H9 (cell line): Measurements from ENCODE around the gene LARP7. TPM values are rescaled to one million over a fixed set of nuclear protein-coding genes. Genes with fewer than 3 reads are reported as not detected.
A peak's percentile ranks its signal among the peaks of the same experiment; 100 is the strongest.

Experiments used
- DNase-seq: peaks from one replicate; pipeline ENCODE4 v3.0.0-alpha.2; 2017
- H2AFZ ChIP-seq: one replicate; pipeline ENCODE4 v1.6.1; 2013; ENCODE audit warnings: mild to moderate bottlenecking, low read length, control low read depth, moderate library complexity
- H2AK5ac ChIP-seq: 2 replicates; pipeline ENCODE4 v1.6.1; 2013; ENCODE audit warnings: low read length, control low read depth, mixed read lengths; ENCODE audit not compliant: insufficient read length
- H2BK120ac ChIP-seq: one replicate; pipeline ENCODE4 v1.6.1; 2013; ENCODE audit warnings: low read depth, mild to moderate bottlenecking, low read length, control low read depth, inconsistent platforms; ENCODE audit not compliant: poor library complexity, severe bottlenecking
- H2BK12ac ChIP-seq: 2 replicates; pipeline ENCODE4 v1.6.1; 2013; ENCODE audit warnings: low read length, control low read depth, mixed read lengths, low read depth; ENCODE audit not compliant: insufficient read length
- H2BK15ac ChIP-seq: 2 replicates; pipeline ENCODE4 v1.6.1; 2013; ENCODE audit warnings: low read depth, low read length, control low read depth
- H2BK20ac ChIP-seq: one replicate; pipeline ENCODE4 v1.6.1; 2013; ENCODE audit warnings: low read depth, mild to moderate bottlenecking, low read length, control low read depth, inconsistent platforms; ENCODE audit not compliant: poor library complexity, severe bottlenecking
- H2BK5ac ChIP-seq: 2 replicates; pipeline ENCODE4 v1.6.1; 2013; ENCODE audit warnings: low read length, control low read depth, mixed read lengths; ENCODE audit not compliant: insufficient read length
- H3K14ac ChIP-seq: 2 replicates; pipeline ENCODE4 v1.6.1; 2013; ENCODE audit warnings: low read length, control low read depth; ENCODE audit not compliant: insufficient read depth
- H3K18ac ChIP-seq: 2 replicates; pipeline ENCODE4 v1.6.1; 2013; ENCODE audit warnings: low read depth, mild to moderate bottlenecking, mixed read lengths, low read length, control low read depth; ENCODE audit not compliant: insufficient read length
- H3K23ac ChIP-seq: 2 replicates; pipeline ENCODE4 v1.6.1; 2013; ENCODE audit warnings: low read length, control low read depth, mixed read lengths, low read depth; ENCODE audit not compliant: insufficient read length
- H3K23me2 ChIP-seq: 2 replicates; pipeline ENCODE4 v1.6.1; 2013; ENCODE audit warnings: low read depth, mild to moderate bottlenecking, mixed read lengths, low read length, control low read depth; ENCODE audit not compliant: insufficient read length, poor library complexity, severe bottlenecking
- H3K27ac ChIP-seq: 2 replicates; pipeline ENCODE4 v1.5.1; 2013; ENCODE audit warnings: low read length, control low read depth, mixed read lengths, low read depth; ENCODE audit not compliant: insufficient read length
- H3K27me3 ChIP-seq: 2 replicates; pipeline ENCODE4 v1.6.1; 2013; ENCODE audit warnings: low read length, control low read depth, inconsistent platforms; ENCODE audit not compliant: insufficient read depth
- H3K4ac ChIP-seq: 2 replicates; pipeline ENCODE4 v1.6.1; 2013; ENCODE audit warnings: low read depth, mild to moderate bottlenecking, control low read depth, inconsistent platforms, low read length, moderate library complexity
- H3K4me1 ChIP-seq: 2 replicates; pipeline ENCODE4 v1.6.1; 2013; ENCODE audit warnings: low read length, control low read depth, inconsistent platforms; ENCODE audit not compliant: insufficient read depth
- H3K4me2 ChIP-seq: 2 replicates; pipeline ENCODE4 v1.6.1; 2013; ENCODE audit warnings: low read length, control low read depth, mixed read lengths; ENCODE audit not compliant: insufficient read length, insufficient read depth
- H3K56ac ChIP-seq: 2 replicates; pipeline ENCODE4 v1.6.1; 2013; ENCODE audit warnings: low read depth, mild to moderate bottlenecking, mixed read lengths, low read length, control low read depth; ENCODE audit not compliant: insufficient read length
- H3K79me1 ChIP-seq: 2 replicates; pipeline ENCODE4 v1.6.1; 2013; ENCODE audit warnings: low read depth, mild to moderate bottlenecking, moderate library complexity, low read length, control low read depth, inconsistent platforms; ENCODE audit not compliant: insufficient read depth, poor library complexity, severe bottlenecking
- H3K79me2 ChIP-seq: 2 replicates; pipeline ENCODE4 v1.6.1; 2013; ENCODE audit warnings: low read length, control low read depth, inconsistent platforms; ENCODE audit not compliant: insufficient read depth
- H3K9ac ChIP-seq: 2 replicates; pipeline ENCODE4 v1.6.1; 2013; ENCODE audit warnings: low read length, control low read depth, mixed read lengths; ENCODE audit not compliant: insufficient read length; ENCODE audit errors: extremely low read depth
- H3K9me3 ChIP-seq: one replicate; pipeline ENCODE4 v1.6.1; 2013; ENCODE audit warnings: low read depth, low read length, inconsistent platforms; ENCODE audit not compliant: control insufficient read depth
- H3T11ph ChIP-seq: one replicate; pipeline ENCODE4 v1.6.1; 2013; ENCODE audit warnings: mild to moderate bottlenecking, low read length, control low read depth, inconsistent platforms
- H4K20me1 ChIP-seq: one replicate; pipeline ENCODE4 v1.6.1; 2013; ENCODE audit not compliant: control insufficient read depth, insufficient read length, insufficient read depth
- H4K5ac ChIP-seq: 2 replicates; pipeline ENCODE4 v1.6.1; 2013; ENCODE audit warnings: low read depth, mild to moderate bottlenecking, mixed read lengths, low read length, control low read depth; ENCODE audit not compliant: insufficient read length
- H4K8ac ChIP-seq: replicated peaks from 2 replicates; pipeline ENCODE4 v1.6.1; 2013; ENCODE audit warnings: low read length, control low read depth, mixed read lengths, low read depth; ENCODE audit not compliant: insufficient read length
- H4K91ac ChIP-seq: 2 replicates; pipeline ENCODE4 v1.6.1; 2013; ENCODE audit warnings: low read depth, mild to moderate bottlenecking, moderate library complexity, mixed read lengths, low read length, control low read depth; ENCODE audit not compliant: insufficient read length
- H3K27ac Mint-ChIP-seq, 3 experiments: 2 replicates in 2 of 3; 3 replicates in 1 of 3; pipeline ENCODE4 v1.8.0; 2020 to 2021; ENCODE audit warnings: mixed read lengths in 3 of 3, mild to moderate bottlenecking in 1 of 3, moderate library complexity in 1 of 3
- H3K27me3 Mint-ChIP-seq: 2 replicates; pipeline ENCODE4 v1.8.0; 2021; ENCODE audit warnings: low read depth, mild to moderate bottlenecking, moderate library complexity, mixed read lengths
- H3K36me3 Mint-ChIP-seq, 3 experiments: 2 replicates in 2 of 3; 3 replicates in 1 of 3; pipeline ENCODE4 v1.8.0; 2020 to 2021; ENCODE audit warnings: low read depth in 3 of 3, mixed read lengths in 3 of 3; ENCODE audit not compliant: insufficient read depth in 1 of 3
- H3K4me1 Mint-ChIP-seq, 2 experiments: 2 replicates each; pipeline ENCODE4 v1.8.0; 2020; ENCODE audit warnings: mixed read lengths in 2 of 2
- H3K4me3 Mint-ChIP-seq, 2 experiments: 2 replicates in 1 of 2; 3 replicates in 1 of 2; pipeline ENCODE4 v1.8.0; 2020 to 2021; ENCODE audit warnings: mild to moderate bottlenecking in 2 of 2, mixed read lengths in 2 of 2, moderate library complexity in 1 of 2
- H3K9me3 Mint-ChIP-seq, 2 experiments: 2 replicates in 1 of 2; 3 replicates in 1 of 2; pipeline ENCODE4 v1.8.0; 2020; ENCODE audit warnings: mild to moderate bottlenecking in 2 of 2, mixed read lengths in 2 of 2, moderate library complexity in 1 of 2
- WGBS: extraction: QIAGEN DNeasy Blood & Tissue Kit; methylation state at CpG from one replicate; pipeline ENCODE4 v1.1.7; 2013; ENCODE audit warnings: missing lambda C conversion rate, low lambda C conversion rate, mixed read lengths; ENCODE audit not compliant: insufficient read length; ENCODE audit errors: extremely low coverage; 5-methylcytosine and 5-hydroxymethylcytosine counted together
- long read RNA-seq: library from polyadenylated mRNA; unstranded; transcript quantifications from one replicate; pipeline ENCODE4 v2.0.0, GENCODE V29; 2020
- total RNA-seq: library from RNA; stranded (reverse); gene quantifications from 2 replicates; pipeline ENCODE4 v1.2.1, GENCODE V29; 2021
- TF ChIP-seq, protein P1 (sequence below): fragments of 200-600 bp; sonication (generic); conservative IDR thresholded peaks from 3 replicates; pipeline ENCODE4 v1.8.0; 2021; ENCODE audit warnings: antibody characterized with exemption, mild to moderate bottlenecking

LARP7 gene
- total RNA-seq, result 33.8 and 37.0 TPM in 2 replicates
- long read RNA-seq, partial matches to known transcripts, result 17 of 34 reads
- long read RNA-seq, other reads (novel, unspliced or antisense), result 15 of 34 reads

DNA sequence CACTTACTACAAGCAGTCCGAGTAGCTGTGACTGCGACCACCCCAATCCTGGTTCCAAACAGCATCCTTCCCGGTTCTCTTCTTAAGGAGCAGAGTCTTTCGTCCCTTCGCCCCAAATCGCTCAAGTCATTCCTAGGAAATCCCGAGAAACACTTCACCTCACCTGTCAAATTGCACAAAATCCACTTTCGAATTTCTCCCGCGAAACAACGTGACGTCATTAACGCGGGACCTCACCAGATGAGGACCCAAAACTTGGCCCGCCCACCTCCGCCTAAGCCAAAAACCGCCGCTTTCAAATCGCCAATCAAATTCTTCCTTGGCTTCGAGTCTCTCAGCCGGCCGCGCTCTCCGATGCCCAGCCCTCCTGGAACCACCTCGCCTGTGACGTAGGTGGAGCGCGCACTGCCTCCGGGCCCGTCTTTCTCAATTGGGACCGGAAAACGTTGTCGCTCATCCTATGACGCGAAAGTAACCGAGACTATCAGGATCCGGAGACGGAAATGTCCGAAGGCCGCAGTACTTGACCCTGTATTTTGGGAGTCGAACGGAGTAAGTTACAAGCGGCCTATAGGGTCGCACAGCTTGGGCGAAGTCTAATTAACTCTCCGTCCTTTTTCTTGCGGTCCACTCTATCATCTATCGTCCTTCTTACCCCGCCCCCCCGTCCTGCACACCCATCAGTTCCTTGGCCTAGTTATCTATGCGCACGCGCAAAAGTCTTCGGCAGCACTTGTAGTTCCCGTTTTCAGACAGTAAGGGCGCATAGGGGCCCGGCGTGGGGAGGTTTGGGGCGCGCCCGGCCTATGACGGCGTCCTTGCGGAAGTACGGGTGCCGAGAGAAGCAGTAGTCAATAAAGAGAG is at the start of gene LARP7, which contains the start of gene ZGRF1:
Gene LARP7, plus strand, starts transcription at position 456 of the 864 bp plus-strand sequence. CDS start 7,527 bp downstream, outside the sequence.
Gene ZGRF1, minus strand, starts transcription at position 222 of the 864 bp plus-strand sequence. CDS start 3,733 bp downstream, outside the sequence.
- Histone ChIP-seq H3K9ac (peak within 1 kb of the TSS; percentile 95), H2BK120ac (peak within 1 kb of the TSS; percentile 98), H3K27me3 (no peaks in the 10 kb centered on the region), H3K4me2 (peak within 1 kb of the TSS; percentile 84), H4K20me1 (no peaks in the 10 kb centered on the region), H2BK20ac (no peak within 1 kb of the TSS), H3K79me2 (peaks cover 9% of the 10 kb centered on the region; the same call in 1 of the 2 replicates), H3T11ph (no peak within 1 kb of the TSS), H2BK5ac (no peak within 1 kb of the TSS), H4K5ac (no peak within 1 kb of the TSS), H3K27ac (peak within 1 kb of the TSS; percentile 61), H2AK5ac (no peak within 1 kb of the TSS), H3K4me1 (no peaks in the 10 kb centered on the region), H3K4ac (no peak within 1 kb of the TSS), H3K23ac (no peak within 1 kb of the TSS), H3K14ac (peak within 1 kb of the TSS; percentile 95; the same call in 1 of the 2 replicates), H4K91ac (no peak within 1 kb of the TSS), H3K56ac (peak within 1 kb of the TSS; percentile 23), H2BK12ac (no peak within 1 kb of the TSS), H3K9me3 (no peaks in the 10 kb centered on the region), H2BK15ac (no peak within 1 kb of the TSS), H3K23me2 (no peaks in the 10 kb centered on the region), H4K8ac (no peak within 1 kb of the TSS), H2AFZ (no peak within 1 kb of the TSS), H3K79me1 (peaks cover 11% of the 10 kb centered on the region), H3K18ac (peak within 1 kb of the TSS; percentile 95)
- Mint-ChIP-seq H3K36me3 (peaks cover 8 to 30% (median 11%) of the 10 kb centered on the region in 3 experiments), H3K4me1 (peaks cover 25% of the 10 kb centered on the region in 2 experiments), H3K27me3 (no peaks in the 10 kb centered on the region), H3K9me3 (no peaks in the 10 kb centered on the region), H3K4me3 (no peak within 1 kb of the TSS), H3K27ac (peak within 1 kb of the TSS in 2 of 3 experiments; percentile 66 to 82; a peak in 3 of 7 replicates)
- peak; percentile 99 for DNase-seq
- WGBS, result no CpG with 5 or more reads among the region's 66 CpGs
- TF ChIP-seq, protein P1, sequence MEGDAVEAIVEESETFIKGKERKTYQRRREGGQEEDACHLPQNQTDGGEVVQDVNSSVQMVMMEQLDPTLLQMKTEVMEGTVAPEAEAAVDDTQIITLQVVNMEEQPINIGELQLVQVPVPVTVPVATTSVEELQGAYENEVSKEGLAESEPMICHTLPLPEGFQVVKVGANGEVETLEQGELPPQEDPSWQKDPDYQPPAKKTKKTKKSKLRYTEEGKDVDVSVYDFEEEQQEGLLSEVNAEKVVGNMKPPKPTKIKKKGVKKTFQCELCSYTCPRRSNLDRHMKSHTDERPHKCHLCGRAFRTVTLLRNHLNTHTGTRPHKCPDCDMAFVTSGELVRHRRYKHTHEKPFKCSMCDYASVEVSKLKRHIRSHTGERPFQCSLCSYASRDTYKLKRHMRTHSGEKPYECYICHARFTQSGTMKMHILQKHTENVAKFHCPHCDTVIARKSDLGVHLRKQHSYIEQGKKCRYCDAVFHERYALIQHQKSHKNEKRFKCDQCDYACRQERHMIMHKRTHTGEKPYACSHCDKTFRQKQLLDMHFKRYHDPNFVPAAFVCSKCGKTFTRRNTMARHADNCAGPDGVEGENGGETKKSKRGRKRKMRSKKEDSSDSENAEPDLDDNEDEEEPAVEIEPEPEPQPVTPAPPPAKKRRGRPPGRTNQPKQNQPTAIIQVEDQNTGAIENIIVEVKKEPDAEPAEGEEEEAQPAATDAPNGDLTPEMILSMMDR, result peak; percentile 83
